Activated CD8-positive, alpha-beta memory T cell treated with anti-CD3 and anti-CD28 coated beads for 48 hours (primary cell): ENCODE results near the gene PHRF1.
A peak's percentile ranks its signal among the peaks of the same experiment; 100 is the strongest.
"Not testable (repeated sequence)": the region's sequence is repeated elsewhere in the genome, so short reads cannot be mapped to it uniquely, and the experiment has no call there.

Experiments used
- DNase-seq, 3 experiments: peaks; one replicate each; pipeline ENCODE4 v3.0.0-alpha.2; 2020; ENCODE audit warnings: low read depth in 2 of 3, low spot score in 2 of 3

PHRF1 gene

GRCh38 chr11:573146-573759 lies 3.0 kb upstream of the PHRF1 start:
- DNase-seq: no peak

- DNase-seq: not testable (repeated sequence)
Measured at GRCh38 chr11:574031-574570, 2.2 kb upstream of the PHRF1 start.

- no peak for DNase-seq
Measured at GRCh38 chr11:574632-575312, 1.5 kb upstream of the PHRF1 start.

GRCh38 chr11:575313-575995 lies 816 bp upstream of the PHRF1 start:
- peak in 1 of 3 experiments; percentile 58 for DNase-seq

GRCh38 chr11:576811-577610 lies 741 bp downstream of the PHRF1 start:
- no peak for DNase-seq

- no peak for DNase-seq
Measured at GRCh38 chr11:577611-577894, 1.3 kb downstream of the PHRF1 start.

GRCh38 chr11:578276-579035 lies 2.2 kb downstream of the PHRF1 start:
- DNase-seq: no peak

GRCh38 chr11:579830-580601 lies 3.7 kb downstream of the PHRF1 start:
- DNase-seq: no peak

GRCh38 chr11:581342-581741 lies 5.1 kb downstream of the PHRF1 start:
- no peak for DNase-seq

GRCh38 chr11:581752-582151 lies 5.5 kb downstream of the PHRF1 start:
- no peak for DNase-seq

- DNase-seq: no peak
Measured at GRCh38 chr11:584287-584686, 8.0 kb downstream of the PHRF1 start.

- no peak for DNase-seq
Measured at GRCh38 chr11:586376-587316, 10.4 kb downstream of the PHRF1 start.

GRCh38 chr11:587546-587945 lies 11.3 kb downstream of the PHRF1 start:
- no peak for DNase-seq

- DNase-seq: peak; percentile 42 to 49 (median 48)
Measured at GRCh38 chr11:587978-588380, 11.7 kb downstream of the PHRF1 start.

- DNase-seq: no peak
Measured at GRCh38 chr11:589798-590197, 13.5 kb downstream of the PHRF1 start.

GRCh38 chr11:590997-591396 lies 14.7 kb downstream of the PHRF1 start:
- no peak for DNase-seq

GRCh38 chr11:592501-592900 lies 16.2 kb downstream of the PHRF1 start:
- no peak for DNase-seq

GRCh38 chr11:592918-593317 lies 16.6 kb downstream of the PHRF1 start:
- no peak for DNase-seq

GRCh38 chr11:593347-593746 lies 17.1 kb downstream of the PHRF1 start:
- DNase-seq: no peak
